GM18873 (cell line): ENCODE data around the gene CCL19.

Experiments
- ATAC-seq: cut with Tn5 transposase; IDR thresholded peaks from one replicate; pipeline ENCODE4 v1.9.1; 2021; ENCODE audit warnings: mild to moderate bottlenecking, moderate library complexity, moderate number of reproducible peaks; ENCODE audit not compliant: unreplicated experiment, low FRiP score

CCL19 gene

DNA sequence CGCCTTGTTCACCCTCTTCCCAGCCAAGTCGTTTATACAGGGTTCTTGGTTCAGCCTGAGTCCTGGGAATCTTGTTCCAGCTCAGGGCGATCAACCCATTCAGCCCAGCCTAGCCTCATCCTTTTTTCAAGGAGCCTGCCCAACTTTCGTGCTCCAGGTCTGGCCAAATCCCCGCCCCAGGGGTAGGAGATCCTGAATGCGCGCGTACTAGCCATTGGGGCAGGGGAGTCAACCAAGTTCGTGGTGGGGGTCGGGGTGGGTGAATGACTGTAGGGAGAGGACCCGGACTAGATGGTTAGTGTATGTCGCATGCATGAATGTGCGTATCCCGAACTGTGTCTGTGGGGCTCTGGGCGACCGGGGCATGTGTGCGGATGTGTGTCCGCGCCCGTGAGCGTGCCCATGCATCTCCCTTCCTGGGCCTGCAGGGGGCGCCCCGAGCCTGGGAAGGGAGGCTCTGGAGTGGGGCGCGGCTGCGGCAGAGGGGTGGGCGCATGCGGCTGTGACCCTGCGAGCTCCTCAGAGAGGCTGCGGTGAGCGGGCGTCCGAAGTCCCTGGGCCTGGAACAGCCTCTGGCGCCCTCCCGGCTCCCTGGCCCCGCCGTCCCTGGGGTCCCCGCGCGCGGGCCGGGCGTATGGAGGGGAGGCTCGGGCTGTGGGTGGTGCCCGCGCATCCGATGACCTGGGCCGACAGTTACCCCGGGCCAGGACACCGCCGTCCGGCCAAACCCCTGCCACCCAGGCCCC is 10.1 kb upstream of the CCL19 start:
- ATAC-seq, result no peak

DNA sequence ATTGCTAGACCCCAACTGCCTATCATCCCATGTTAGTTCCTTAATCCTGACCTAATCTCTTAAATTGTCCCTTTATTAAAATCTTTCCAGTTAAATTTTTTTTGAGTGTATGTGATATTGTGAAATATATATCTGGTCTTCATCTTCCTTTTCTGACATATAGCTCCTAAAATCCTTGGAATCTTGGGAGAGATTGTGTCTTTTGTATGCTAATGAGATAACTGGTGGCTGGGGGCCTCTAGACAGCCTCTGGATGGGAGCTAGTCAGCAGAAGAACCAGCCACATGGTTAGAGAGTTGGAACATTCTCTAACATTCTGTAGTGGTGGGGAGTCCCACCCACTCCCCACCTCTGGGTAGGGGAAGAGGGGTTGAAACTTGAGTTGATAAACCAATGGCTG is 3.7 kb upstream of the CCL19 start:
- ATAC-seq, result no peak

DNA sequence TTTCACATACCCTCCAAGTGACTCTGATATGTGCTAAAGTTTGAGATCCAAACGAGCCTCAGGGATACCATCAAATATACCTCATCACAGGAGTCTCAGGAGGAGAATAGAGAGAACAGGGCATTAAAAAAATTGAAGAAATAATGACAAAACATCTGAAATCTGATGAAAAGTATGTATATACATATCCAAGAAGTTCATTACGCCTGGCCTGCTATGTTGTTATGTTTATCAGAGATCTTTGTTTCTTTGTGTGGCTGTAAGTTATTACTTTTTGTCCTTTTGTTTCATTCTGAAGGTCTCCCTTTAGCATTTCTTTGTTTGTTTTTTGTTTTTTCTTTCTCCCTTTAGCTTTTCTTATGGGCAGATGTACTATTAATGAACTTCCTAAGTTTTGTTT is 2.5 kb upstream of the CCL19 start:
- no peak for ATAC-seq

DNA sequence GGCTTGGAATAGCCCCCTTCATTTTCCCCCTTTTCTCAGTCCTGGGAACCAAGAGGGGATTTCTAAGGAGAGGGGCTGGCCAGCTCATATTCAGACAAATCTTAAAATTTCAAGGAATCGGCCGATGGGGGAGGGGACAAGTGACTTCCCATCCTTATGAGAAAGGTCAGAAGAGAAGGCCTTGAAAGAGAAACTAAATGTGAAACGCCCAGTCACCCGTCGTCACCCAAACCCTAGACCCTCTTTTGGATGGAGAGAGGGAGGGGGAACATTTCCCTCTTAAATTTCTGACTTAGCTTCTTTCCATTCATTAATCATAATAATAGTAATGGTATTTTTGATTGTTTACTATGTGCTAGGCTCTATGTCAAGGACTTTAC is 850 bp upstream of the CCL19 start:
- ATAC-seq, result no peak

DNA sequence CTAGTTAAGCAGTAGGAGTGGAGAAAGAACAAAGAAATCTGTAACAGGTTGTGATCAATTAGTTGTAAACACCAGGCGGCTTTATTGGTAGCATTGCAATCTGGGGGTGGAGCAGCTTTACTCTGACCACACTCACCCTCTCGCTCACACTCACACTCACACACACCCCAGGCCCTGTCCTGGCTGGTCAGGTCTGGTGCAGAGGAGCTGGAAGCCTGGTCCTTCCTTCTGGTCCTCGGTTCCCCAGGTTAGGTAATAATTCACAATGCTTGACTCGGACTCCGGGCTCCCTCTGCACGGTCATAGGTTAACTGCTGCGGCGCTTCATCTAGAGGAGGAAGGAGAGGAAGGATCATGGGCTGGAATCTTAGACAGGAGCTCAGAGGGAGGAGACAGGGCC is 1.6 kb downstream of the CCL19 start:
- ATAC-seq, result no peak

DNA sequence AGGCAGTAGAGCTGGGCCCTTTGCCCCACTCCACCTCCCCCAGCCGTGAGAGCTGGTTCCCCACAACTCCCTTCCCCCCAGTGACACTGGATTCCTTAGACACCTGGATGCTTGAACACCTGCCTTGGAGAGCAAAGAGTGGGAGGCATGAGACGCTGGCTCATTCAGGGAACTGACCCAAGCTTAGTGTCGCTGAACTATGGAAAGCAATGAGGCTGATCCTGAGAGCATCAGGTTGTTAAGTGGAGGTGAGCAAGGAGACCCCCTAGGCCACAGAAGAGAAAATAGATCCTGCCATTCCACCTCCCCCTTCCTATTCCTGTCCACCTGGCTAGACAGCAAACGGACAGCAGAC is 2.0 kb downstream of the CCL19 start:
- no peak for ATAC-seq

DNA sequence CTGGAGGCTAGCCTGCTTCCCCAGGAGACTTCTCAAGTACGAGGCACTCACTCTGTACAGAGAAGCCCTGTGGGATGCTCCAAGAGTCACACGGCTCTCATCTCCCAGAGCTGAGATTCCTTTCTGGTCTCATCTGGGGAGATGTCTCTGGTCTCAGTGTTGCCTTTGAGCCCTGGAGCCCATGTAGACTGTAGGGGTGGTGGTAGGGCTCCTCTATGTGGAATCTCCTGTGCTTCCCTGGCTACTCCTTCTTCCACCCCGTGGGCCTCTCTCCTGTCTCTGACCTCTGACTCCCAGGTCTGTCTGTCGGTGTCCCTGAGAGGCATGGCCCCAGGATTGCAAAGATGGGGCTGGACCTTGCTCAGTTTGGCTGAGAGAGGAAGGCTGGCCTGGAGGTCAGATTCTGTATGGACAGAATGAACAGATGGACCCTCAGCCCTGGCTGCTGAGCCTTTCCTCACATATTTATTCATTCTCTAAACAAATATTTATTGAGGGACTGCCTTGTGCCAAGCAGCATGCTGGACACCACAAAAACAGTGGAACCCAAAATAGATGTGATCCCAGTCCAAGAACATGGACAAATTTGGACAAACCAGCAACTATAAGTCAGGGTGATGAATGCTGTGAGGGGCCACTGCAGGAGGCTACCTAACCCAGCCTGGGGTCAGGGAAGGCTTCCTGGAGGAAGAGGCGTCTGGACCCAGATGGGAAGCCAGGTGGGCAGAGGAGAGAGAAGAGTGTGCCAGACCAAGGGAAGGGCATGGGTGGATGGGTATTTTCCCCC is 2.6 kb downstream of the CCL19 start:
- ATAC-seq, result no peak

DNA sequence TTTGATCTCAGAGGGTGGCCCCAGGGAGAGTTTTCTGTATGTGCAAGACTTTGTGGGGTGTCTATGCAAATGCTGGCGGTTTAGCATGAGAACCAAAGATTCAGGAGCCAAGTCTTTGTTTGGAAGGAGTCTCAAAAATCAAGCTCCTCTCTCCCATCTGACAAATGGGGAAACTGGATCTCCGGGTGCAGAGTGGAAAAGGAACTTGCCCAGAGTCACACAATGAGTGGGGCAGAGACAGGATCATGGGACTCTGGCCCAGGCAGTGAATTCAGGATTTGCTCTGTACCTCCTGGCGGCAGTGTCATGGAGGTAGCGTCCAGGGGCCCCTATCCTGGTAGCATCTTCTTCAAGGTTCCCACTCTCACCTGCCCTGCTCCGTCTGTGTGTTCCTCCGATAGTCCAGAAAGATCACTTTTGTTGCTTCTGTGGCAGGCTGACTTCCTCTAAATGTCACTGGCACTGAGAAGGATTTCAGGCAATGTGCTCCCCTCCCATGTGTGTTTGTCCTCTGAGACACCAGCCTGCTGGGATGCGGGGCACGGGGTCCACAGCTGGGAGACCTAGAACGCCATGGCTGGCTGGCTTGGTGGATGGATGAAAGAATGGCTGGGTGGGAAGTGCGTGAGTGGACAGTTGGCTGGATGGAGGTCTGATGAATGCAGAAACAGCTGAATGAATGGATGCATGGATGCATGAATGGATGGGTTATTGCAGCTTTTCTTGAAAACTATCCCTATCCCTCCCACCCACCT is 3.6 kb downstream of the CCL19 start:
- ATAC-seq, result no peak

DNA sequence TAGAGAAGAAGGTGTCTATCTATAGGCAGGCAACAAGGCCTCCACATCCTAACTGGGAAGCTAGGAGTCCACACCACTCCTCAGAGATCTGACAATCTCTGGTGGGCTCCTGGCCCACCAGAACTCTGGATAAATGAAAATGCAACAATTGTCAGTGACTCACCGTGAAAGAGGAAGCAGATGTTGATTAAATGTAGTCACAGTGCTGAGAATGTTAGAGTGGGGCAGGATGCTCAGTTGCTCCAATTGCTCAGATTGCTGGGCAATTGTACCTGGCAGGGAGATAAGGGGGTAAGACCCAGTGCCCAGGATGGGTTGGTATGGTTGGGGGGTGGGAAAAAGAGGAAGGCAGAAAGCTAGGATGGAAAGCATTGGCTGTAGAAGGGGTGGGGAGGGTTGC is 4.3 kb downstream of the CCL19 start:
- ATAC-seq, result no peak

DNA sequence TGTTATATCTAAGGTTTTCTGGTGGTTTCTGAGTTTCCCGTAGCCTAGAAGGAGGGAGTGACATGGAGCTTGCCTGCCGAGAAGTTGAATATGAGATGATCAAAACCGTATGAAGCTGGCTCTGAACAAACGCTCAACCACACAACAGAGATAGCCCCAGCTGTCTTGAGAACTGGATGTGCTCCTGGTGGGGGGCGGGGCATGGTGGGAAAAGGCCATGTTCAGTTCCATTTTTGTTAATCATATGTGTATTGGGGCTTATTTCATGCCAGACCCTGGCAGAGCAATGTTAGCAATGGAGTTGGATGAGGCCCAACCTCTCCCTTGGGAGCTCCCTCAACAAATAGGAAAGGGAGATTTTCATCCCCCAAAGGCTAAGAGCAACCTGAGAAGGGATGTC is 4.8 kb downstream of the CCL19 start:
- no peak for ATAC-seq

DNA sequence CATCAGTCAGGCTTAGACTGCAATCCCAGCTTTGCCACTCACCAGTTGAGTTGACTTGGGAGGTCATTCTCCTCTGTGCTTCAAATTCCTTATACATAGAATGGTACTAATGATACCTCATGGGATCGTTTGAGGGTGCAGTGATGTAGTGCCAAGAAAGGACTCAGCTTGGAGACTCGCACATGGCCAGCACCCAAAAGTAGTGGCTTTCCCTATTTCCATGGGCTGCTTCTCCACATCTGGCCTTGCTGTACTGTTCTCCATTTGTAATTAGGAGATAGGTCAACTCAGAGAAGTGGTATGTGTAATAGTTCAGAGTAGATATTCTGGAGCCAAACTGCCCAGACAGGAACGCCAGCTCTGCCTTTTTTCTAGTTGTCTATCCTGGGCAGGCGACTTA is 5.5 kb downstream of the CCL19 start:
- ATAC-seq, result no peak

DNA sequence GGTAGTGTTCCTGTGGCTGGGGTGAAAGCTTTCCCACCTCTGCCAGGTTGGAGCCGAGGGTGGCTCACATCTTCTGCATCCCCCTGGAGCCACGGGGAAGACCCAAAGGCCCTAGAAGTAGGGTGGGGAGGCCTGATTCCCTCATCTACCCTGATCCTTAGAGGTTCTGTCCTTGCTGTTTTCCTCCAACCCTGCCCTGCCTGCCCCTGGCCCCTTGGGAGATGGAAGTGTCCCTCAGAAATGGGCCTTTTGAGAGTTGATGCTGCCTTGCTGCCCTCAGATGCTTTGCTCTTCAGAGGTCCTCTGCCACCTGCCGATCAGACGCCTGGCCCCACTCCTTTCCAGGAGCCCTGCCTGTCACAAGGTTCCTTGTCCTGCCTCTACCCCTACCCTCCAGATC is 6.3 kb downstream of the CCL19 start:
- ATAC-seq, result no peak

DNA sequence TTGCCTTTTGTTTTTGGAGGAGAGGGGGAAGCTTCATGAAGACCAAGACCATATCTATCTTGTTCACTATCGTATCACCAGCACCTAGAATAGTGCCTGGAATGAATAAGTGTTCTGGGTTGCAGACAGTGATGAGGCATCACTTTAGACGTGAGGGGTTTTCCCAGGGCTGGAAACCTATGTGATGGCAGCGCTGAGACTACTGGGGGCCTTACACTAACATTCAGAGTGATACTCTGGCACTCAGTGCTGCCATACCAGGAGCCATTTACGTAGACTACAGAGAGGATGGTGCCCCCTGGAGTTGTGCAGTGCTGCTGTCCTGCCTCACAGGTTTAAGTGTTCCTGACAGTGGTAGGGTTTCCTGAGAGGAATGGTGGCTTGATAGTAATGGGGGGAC is 6.9 kb downstream of the CCL19 start:
- ATAC-seq, result no peak

DNA sequence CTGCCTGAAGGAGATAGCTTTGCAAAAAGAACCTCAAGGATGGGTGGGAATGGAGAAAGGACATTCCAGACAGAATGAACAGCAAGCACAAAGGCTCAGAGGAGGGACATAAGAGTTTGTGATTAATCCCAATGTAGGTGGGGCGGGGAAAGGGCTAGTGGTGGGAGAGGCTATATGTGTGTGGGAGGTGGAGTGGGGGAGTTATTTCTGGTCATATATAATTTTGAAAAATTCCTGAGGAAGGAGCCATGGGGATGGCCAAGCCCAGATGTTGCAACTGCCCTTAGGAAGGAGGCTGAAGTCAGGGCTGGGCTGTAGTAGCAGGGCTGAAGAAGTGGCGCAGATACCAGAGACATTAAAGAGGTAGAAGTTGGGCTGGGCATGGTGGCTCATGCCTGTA is 15.2 kb downstream of the CCL19 start:
- ATAC-seq, result no peak

DNA sequence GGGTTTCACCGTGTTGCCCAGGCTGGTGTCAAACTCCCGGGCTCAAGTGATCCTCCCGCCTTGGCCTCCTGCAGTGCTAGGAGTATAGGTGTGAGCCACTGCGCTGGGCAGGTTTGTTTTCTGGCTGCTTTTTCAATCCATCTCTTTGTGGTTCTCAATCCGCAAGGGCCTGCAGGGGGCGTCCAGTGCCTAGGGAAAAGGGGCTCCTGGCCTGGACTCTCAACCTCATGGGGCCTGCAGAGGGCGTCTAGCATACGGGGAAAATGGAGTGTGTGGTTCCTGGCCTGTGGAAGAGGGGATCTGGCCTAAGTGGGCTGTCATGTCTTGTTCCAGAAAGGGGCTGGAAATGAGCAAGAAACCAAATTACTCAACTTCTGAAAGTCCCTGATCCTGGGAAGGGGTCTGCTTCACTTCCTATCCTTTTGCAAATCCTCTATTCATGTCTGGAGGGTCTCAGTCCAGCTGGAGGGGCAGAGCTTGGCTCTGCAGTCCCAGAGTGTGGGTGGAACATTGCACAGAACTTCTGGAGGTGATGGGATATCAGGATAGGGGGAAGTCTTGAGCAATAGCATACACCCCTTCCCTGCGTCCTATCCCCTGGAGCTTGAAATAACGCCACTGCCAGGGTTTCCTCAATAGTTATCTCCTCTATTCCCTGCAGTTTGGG is 15.9 kb downstream of the CCL19 start:
- ATAC-seq, result no peak

DNA sequence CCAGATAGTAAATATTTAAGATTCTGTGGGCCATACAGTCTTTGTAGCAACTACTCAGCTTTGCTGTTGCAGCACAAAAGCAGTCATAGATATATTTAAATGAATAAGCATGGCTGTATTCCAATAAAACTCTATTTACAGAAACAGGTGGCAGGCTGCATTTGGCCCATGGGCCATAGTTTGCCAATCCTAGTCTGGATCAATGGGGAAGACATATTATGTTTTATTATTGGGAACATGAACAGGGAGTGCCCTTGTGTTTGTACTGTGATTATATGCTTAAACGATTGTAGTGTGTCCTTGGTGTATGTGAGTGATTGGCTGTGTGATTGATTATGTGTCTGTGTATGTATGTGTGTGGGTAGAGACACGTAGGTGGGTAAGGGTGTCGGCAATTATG is 16.6 kb downstream of the CCL19 start:
- no peak for ATAC-seq

DNA sequence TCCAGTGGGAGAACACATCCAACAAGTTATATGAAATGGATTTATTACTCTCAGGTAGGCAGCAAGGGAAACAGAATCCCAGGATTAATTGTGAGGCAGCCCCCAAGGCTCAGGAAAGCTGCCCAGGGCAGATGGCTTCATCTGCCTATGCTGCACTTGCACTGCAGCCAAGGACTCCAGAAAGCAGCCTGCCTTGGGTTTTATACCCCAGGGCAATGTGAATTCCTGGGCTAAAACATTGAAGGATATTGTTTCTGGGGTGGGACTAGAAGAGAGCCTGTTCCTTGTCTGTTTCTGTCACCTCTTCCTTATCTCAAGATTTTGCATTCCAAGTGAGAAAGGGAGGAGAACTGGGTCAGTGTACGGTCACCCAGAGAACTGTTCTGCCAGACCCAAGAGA is 19.8 kb downstream of the CCL19 start:
- no peak for ATAC-seq

DNA sequence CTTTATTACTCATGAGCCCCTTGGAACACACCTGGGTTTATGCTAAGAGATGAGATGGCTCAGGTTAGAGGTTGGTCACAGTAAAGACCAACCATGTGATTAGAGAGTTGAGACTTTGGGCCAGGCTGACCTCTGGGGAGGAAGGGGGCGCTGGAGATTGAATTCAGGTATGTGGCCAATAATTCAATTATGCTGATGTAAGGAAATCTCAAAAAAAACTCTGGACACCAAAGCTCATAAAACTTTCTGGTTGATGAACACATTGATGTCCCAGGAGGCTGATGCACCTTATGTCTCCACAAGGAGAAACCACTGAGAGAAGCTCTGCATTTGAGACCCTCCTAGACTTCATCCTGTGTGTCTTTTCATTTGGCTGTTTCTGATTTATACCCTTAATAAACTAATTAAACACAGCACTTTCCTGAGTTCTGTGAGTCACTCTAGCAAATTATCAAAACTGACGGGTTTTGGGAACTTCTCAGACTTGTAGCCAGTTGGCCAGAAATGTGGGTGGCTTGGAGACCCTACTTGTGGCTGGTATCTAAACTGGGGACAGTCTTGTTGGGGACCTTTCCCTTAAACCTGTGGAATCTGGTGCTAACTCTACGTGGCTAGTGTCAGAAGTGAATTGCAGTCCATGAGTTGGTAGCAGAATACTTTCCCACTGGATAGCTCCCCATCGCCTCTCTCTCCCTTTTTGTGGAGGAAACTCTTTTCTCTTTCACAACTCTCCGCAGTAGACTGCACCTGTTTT is 21.1 kb downstream of the CCL19 start:
- no peak for ATAC-seq

DNA sequence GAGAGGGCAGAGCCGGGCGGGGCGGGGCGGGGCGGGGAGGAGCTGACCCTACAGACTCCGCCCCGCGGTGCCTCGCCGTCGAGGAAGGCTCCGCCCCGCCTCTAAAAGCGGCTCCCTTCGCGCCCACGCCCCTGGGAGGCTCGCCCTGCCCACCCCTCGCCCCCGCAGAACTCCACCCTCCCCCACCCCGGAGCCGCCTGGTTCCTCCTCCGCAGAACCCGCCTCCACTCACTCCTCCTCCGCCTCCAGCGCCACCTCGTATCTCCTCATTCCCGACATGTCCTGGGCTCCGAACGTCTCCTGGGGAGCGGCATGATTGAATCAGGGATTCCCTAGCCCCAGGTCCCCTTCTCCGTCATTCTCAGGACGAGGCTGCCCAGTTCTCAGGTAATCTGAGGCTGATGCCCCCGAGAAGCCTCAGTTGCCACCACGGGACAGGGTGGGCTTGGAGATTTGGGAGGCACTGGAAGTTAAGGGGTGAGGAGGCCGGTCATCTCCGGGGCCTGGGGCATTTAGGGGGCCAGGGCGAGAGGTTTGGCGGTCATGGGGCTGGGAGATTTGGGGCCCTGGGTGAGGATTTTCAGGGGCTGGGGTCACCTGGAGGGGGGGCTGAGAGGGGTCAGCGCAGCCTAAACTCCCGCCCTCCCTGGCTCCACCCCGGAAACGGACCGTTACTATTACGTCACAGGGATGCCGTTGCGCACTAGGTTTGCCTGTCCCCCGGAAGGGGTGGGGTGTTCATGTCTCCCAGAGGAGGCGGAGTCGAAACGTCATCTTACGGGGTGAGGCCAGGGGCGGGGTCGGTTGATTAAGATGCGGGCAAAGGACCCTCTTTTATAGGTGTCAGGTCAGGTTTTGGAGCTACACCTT is 25.5 kb downstream of the CCL19 start:
- ATAC-seq, result peak; percentile 75

DNA sequence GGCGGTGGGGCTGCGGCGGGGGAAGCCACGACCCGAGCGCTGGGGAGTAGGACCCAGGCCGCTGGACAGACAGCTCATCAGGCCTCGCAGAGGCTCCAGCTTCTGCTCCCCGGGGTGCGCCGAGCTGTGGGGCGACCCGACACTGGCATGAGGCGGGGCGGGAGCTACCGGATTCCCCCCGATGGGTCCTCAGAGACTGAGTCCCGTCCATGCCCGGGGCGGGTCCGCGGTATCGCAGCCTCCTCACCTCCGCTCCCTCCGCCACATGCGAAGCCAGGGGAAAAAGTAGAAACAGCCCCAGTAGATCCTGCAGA is 26.1 kb downstream of the CCL19 start:
- ATAC-seq, result no peak
